Common myeloid progenitor, CD34-positive (primary cell): Measurements from ENCODE around the gene FYB1.

Experiments
- CTCF ChIA-PET: fragments of 350-600 bp; sonication (Branson Sonifier 250); formaldehyde crosslinking; loops from one replicate; lab custom pipeline; 2021; ENCODE audit warnings: antibody characterized with exemption; lab: Charles Lee
- POLR2A ChIA-PET: fragments of 350-600 bp; sonication (Branson Sonifier 250); formaldehyde crosslinking; loops from one replicate; lab custom pipeline; 2021; ENCODE audit warnings: antibody characterized with exemption; lab: Charles Lee
- DNase-seq, 3 donors: peaks; one replicate each; pipeline versions ENCODE4 v3.0.0 to v3.0.0-alpha.2; 2013
- H3K27ac ChIP-seq, 2 experiments: 1 replicate in 1 of 2; 2 replicates in 1 of 2; pipeline ENCODE4 v1.7.0; 2013; ENCODE audit warnings: inconsistent platforms in 2 of 2, low read length in 2 of 2, mild to moderate bottlenecking in 2 of 2, low read depth in 1 of 2, moderate library complexity in 1 of 2; ENCODE audit not compliant: severe bottlenecking in 2 of 2, insufficient read depth in 1 of 2, poor library complexity in 1 of 2
- H3K27me3 ChIP-seq, 5 experiments: replicated peaks in 2 of 5; 1 replicate in 3 of 5; 2 replicates in 2 of 5; pipeline versions ENCODE4 v1.6.1 to v1.7.0; 2013; ENCODE audit warnings: low read length in 4 of 5, mild to moderate bottlenecking in 2 of 5, moderate library complexity in 2 of 5, inconsistent platforms in 1 of 5; ENCODE audit not compliant: insufficient read depth in 5 of 5, control insufficient read depth in 4 of 5
- H3K36me3 ChIP-seq, 4 experiments: 1 replicate in 2 of 4; 2 replicates in 2 of 4; pipeline versions ENCODE4 v1.6.1 to v1.7.0; 2013; ENCODE audit warnings: low read length in 3 of 4, control low read depth in 1 of 4, mild to moderate bottlenecking in 1 of 4; ENCODE audit not compliant: control insufficient read depth in 4 of 4, insufficient read depth in 4 of 4
- H3K4me1 ChIP-seq, 4 experiments: 1 replicate in 3 of 4; 2 replicates in 1 of 4; pipeline versions ENCODE4 v1.6.1 to v1.7.1; 2013; ENCODE audit warnings: low read length in 3 of 4, mild to moderate bottlenecking in 3 of 4, control low read depth in 1 of 4, inconsistent platforms in 1 of 4, moderate library complexity in 1 of 4; ENCODE audit not compliant: control insufficient read depth in 4 of 4, insufficient read depth in 4 of 4; ENCODE audit errors: control extremely low read depth in 1 of 4
- H3K4me3 ChIP-seq, 7 experiments: 1 replicate in 4 of 7; 2 replicates in 3 of 7; pipeline versions ENCODE4 v1.5.1 to v1.7.0; 2013; ENCODE audit warnings: mild to moderate bottlenecking in 7 of 7, low read length in 6 of 7, moderate library complexity in 6 of 7, inconsistent platforms in 2 of 7, low read depth in 2 of 7, control low read depth in 1 of 7; ENCODE audit not compliant: insufficient read depth in 4 of 7, control insufficient read depth in 1 of 7; ENCODE audit errors: extremely low read depth in 1 of 7
- H3K9me3 ChIP-seq, 5 experiments: 1 replicate in 4 of 5; 2 replicates in 1 of 5; pipeline versions ENCODE4 v1.6.1 to v1.7.1; 2013; ENCODE audit warnings: low read length in 4 of 5, mild to moderate bottlenecking in 2 of 5, inconsistent platforms in 1 of 5, low read depth in 1 of 5, moderate library complexity in 1 of 5; ENCODE audit not compliant: control insufficient read depth in 4 of 5, insufficient read depth in 2 of 5; ENCODE audit errors: control extremely low read depth in 1 of 5
- WGBS: methylation state at CpG from one replicate; pipeline ENCODE4 v1.1.5; 2013; ENCODE audit not compliant: insufficient coverage; 5-methylcytosine and 5-hydroxymethylcytosine counted together

Gene FYB1

GRCh38 chr5:39164529-39165402 is 54.6 kb downstream of the FYB1 start:
- Histone ChIP-seq H3K4me3 (no peak overlapping the region), H3K9me3 (no peaks in the 10 kb centered on the region), H3K27me3 (no peaks in the 10 kb centered on the region), H3K4me1 (peaks cover 0 to 28% (median 13%) of the 10 kb centered on the region in 4 experiments), H3K36me3 (no peaks in the 10 kb centered on the region), H3K27ac (peak overlapping the region in 1 of 2 experiments; percentile 35)
- peak in 2 of 3 donors; percentile 51 to 66 for DNase-seq
- 46% methylated on average over 2 of the region's 7 CpGs for WGBS
- ChIA-PET POLR2A (interaction anchor here (0.6 kb wide), 1 partner anchor 724 kb away, joined by 4 read pairs; no protein-coding TSS in a partner anchor), CTCF (interaction anchor here (0.8 to 1.4 kb wide), 2 partner anchors 16 to 53 kb away, joined by 3 read pairs; no protein-coding TSS in a partner anchor)

- ChIA-PET POLR2A (no interaction called here), CTCF (no interaction called here)
- H3K4me3 ChIP-seq, result no peak overlapping the region
- H3K9me3 ChIP-seq, result no peaks in the 10 kb centered on the region
- no peaks in the 10 kb centered on the region for H3K36me3 ChIP-seq
- WGBS, result 0% methylated on average over 1 of the region's 1 CpG
- DNase-seq, result peak in 1 of 3 donors; percentile 28
- no peak overlapping the region for H3K27ac ChIP-seq
- H3K4me1 ChIP-seq, result peaks cover 0 to 28% (median 13%) of the 10 kb centered on the region in 4 experiments
- no peaks in the 10 kb centered on the region for H3K27me3 ChIP-seq
Measured at GRCh38 chr5:39164016-39164415, 55.3 kb downstream of the FYB1 start.

- POLR2A ChIA-PET, result no interaction called here
- no peak for DNase-seq
- H3K4me1 ChIP-seq, result peaks cover 0 to 19% (median 13%) of the 10 kb centered on the region in 4 experiments
- no peak overlapping the region for H3K27ac ChIP-seq
- H3K9me3 ChIP-seq, result no peaks in the 10 kb centered on the region
- CTCF ChIA-PET, result no interaction called here
- no peaks in the 10 kb centered on the region for H3K27me3 ChIP-seq
- no peaks in the 10 kb centered on the region for H3K36me3 ChIP-seq
- H3K4me3 ChIP-seq, result no peak overlapping the region
Measured at GRCh38 chr5:39161578-39161977, 57.8 kb downstream of the FYB1 start.

- CTCF ChIA-PET, result no interaction called here
- no peak overlapping the region for H3K27ac ChIP-seq
- POLR2A ChIA-PET, result no interaction called here
Measured at GRCh38 chr5:39160576-39161213, 58.7 kb downstream of the FYB1 start.

GRCh38 chr5:39159811-39160490 is 59.4 kb downstream of the FYB1 start:
- H3K36me3 ChIP-seq, result no peaks in the 10 kb centered on the region
- H3K9me3 ChIP-seq, result no peaks in the 10 kb centered on the region
- ChIA-PET CTCF (interaction anchor here (1.4 kb wide), 1 partner anchor 58 kb away, joined by 6 read pairs; no protein-coding TSS in a partner anchor), POLR2A (no interaction called here)
- 100% methylated on average over 1 of the region's 3 CpGs for WGBS
- no peak overlapping the region for H3K4me3 ChIP-seq
- peaks cover 0 to 30% (median 14%) of the 10 kb centered on the region in 4 experiments for H3K4me1 ChIP-seq
- no peak overlapping the region for H3K27ac ChIP-seq
- no peak for DNase-seq
- no peaks in the 10 kb centered on the region for H3K27me3 ChIP-seq

More at GRCh38 chr5:39160576-39161213, 58.7 kb downstream of the FYB1 start:
- 61% methylated on average over 3 of the region's 5 CpGs for WGBS
- Histone ChIP-seq H3K36me3 (no peaks in the 10 kb centered on the region), H3K9me3 (no peaks in the 10 kb centered on the region), H3K4me3 (no peak overlapping the region), H3K27me3 (no peaks in the 10 kb centered on the region), H3K4me1 (peaks cover 0 to 26% (median 14%) of the 10 kb centered on the region in 4 experiments)
- no peak for DNase-seq

GRCh38 chr5:39158786-39159185 is 60.6 kb downstream of the FYB1 start:
- ChIA-PET POLR2A (no interaction called here), CTCF (interaction anchor here (1.4 kb wide), 1 partner anchor 59 kb away, joined by 6 read pairs; no protein-coding TSS in a partner anchor)
- peaks cover 0 to 20% (median 3%) of the 10 kb centered on the region in 4 experiments for H3K4me1 ChIP-seq
- H3K27me3 ChIP-seq, result no peaks in the 10 kb centered on the region
- H3K27ac ChIP-seq, result no peak overlapping the region
- H3K9me3 ChIP-seq, result no peaks in the 10 kb centered on the region
- no peak overlapping the region for H3K4me3 ChIP-seq
- no peak for DNase-seq
- no peaks in the 10 kb centered on the region for H3K36me3 ChIP-seq
- no CpG with 5 or more reads among the region's 2 CpGs for WGBS
